CD1c-positive myeloid dendritic cell (primary cell): Measurements from ENCODE around the gene C5orf15.
"Not testable (repeated sequence)": the region's sequence is repeated elsewhere in the genome, so short reads cannot be mapped to it uniquely, and the experiment has no call there.

ENCODE experiments used
- DNase-seq: peaks from one replicate; pipeline ENCODE4 v3.0.0-alpha.2; 2016; ENCODE audit errors: extremely low spot score

Gene C5orf15

GRCh38 chr5:133962801-133963476 lies 5.5 kb downstream of the C5orf15 start:
- DNase-seq, result no peak

- no peak for DNase-seq
These were observed 6.3 kb downstream of the C5orf15 start for GRCh38 chr5:133962131-133962530.

GRCh38 chr5:133959643-133960042 lies 8.8 kb downstream of the C5orf15 start:
- no peak for DNase-seq

GRCh38 chr5:133957591-133957990 lies 10.8 kb downstream of the C5orf15 start:
- DNase-seq, result peak; percentile 16

GRCh38 chr5:133957080-133957479 lies 11.3 kb downstream of the C5orf15 start:
- no peak for DNase-seq

GRCh38 chr5:133956196-133956595 lies 12.2 kb downstream of the C5orf15 start:
- DNase-seq, result not testable (repeated sequence)

GRCh38 chr5:133953568-133954145 lies 14.8 kb downstream of the C5orf15 start:
- no peak for DNase-seq

- DNase-seq, result no peak
These were observed 15.5 kb downstream of the C5orf15 start for GRCh38 chr5:133952729-133953567.

- DNase-seq, result no peak
These were observed 17.4 kb downstream of the C5orf15 start for GRCh38 chr5:133950821-133951612.

- no peak for DNase-seq
These were observed 19.7 kb downstream of the C5orf15 start for GRCh38 chr5:133948721-133949120.

GRCh38 chr5:133947431-133947841 lies 21.0 kb downstream of the C5orf15 start:
- DNase-seq, result no peak

GRCh38 chr5:133945568-133945967 lies 22.9 kb downstream of the C5orf15 start:
- no peak for DNase-seq

- peak; percentile 68 for DNase-seq
These were observed 23.9 kb downstream of the C5orf15 start for GRCh38 chr5:133944263-133945185.

- no peak for DNase-seq
These were observed 25.0 kb downstream of the C5orf15 start for GRCh38 chr5:133943475-133943817.

- DNase-seq, result no peak
These were observed 25.6 kb downstream of the C5orf15 start for GRCh38 chr5:133942614-133943474.

- no peak for DNase-seq
These were observed 26.8 kb downstream of the C5orf15 start for GRCh38 chr5:133941456-133942196.

GRCh38 chr5:133939668-133940067 lies 28.8 kb downstream of the C5orf15 start:
- DNase-seq, result no peak

GRCh38 chr5:133938929-133939328 lies 29.5 kb downstream of the C5orf15 start:
- DNase-seq, result no peak
